ENCODE measurements around the gene RAB42. TPM values are rescaled to one million over a fixed set of nuclear protein-coding genes. Genes with fewer than 3 reads are reported as not detected.

RAB42 gene
- total RNA-seq (10 to 100 TPM in 3 of 7 donors, 1 to 10 TPM in 4; 3.1 to 18.9 (median 9.1) TPM), polyA plus RNA-seq (1 to 10 TPM; 1.9 to 9.0 (median 8.0) TPM)
- long read RNA-seq, donor 1, transcript RAB42-202 (2 exons, 857 nt), result major isoform, 5 of 5 reads
- long read RNA-seq, donor 1, partial matches to known transcripts, result 0 of 5 reads
- long read RNA-seq, donor 1, other reads (novel, unspliced or antisense), result 0 of 5 reads
- long read RNA-seq, donor 2, partial matches to known transcripts, result 0 of 2 reads
- long read RNA-seq, donor 2, other reads (novel, unspliced or antisense), result 0 of 2 reads

GRCh38 chr1:28591708-28592320, at the start of gene RAB42:
Gene RAB42, plus strand, starts transcription at chr1:28592265. Its CDS starts 247 bp downstream, at chr1:28592512.
- Histone ChIP-seq H3K27ac (peak within 1 kb of the TSS in 3 of 8 donors; percentile 18 to 34 (median 31)), H3K4me3 (peak within 1 kb of the TSS; percentile 14 to 76 (median 42)), H3K36me3 (no peaks in the 10 kb centered on the region), H3K27me3 (replicated peaks in 1 of 7) (peaks cover 0 to 15% (median 0%) of the 10 kb centered on the region in 7 donors), H3K4me1 (peaks cover 0 to 32% (median 12%) of the 10 kb centered on the region in 6 donors), H3K9me3 (no peaks in the 10 kb centered on the region)
- TF ChIP-seq POLR2AphosphoS5 (IDR thresholded peaks at IDR 0.05) (no peak), POLR2A (IDR thresholded peaks at IDR 0.05) (no peak), CTCF (IDR thresholded peaks at IDR 0.05 in 8 of 11, conservative IDR thresholded peaks at IDR 0.05 in 3 of 11) (no peak)
- intact Hi-C loops (cut with DNase I; ENCODE audit: low total_unique reads), result no loop called here
- no peak for DNase-seq
- 16 to 30% (median 22%) methylated on average over 9 to 13 of the region's 13 CpGs for WGBS, 5 donors

- H3K4me3 ChIP-seq, result no peak overlapping the region
- no peaks in the 10 kb centered on the region for H3K4me1 ChIP-seq
- H3K36me3 ChIP-seq, result no peaks in the 10 kb centered on the region
- no peak for DNase-seq
- no peaks in the 10 kb centered on the region for H3K27me3 ChIP-seq (replicated peaks in 1 of 7)
- WGBS, 5 donors, result 89 to 97% (median 93%) methylated on average over 4 of the region's 4 CpGs
- intact Hi-C loops (cut with DNase I; ENCODE audit: low total_unique reads), result no loop called here
- H3K9me3 ChIP-seq, result no peaks in the 10 kb centered on the region
- TF ChIP-seq POLR2A (IDR thresholded peaks at IDR 0.05), result no peak
- no peak for TF ChIP-seq POLR2AphosphoS5 (IDR thresholded peaks at IDR 0.05)
- TF ChIP-seq CTCF (IDR thresholded peaks at IDR 0.05 in 8 of 11, conservative IDR thresholded peaks at IDR 0.05 in 3 of 11), result no peak
- H3K27ac ChIP-seq, result no peak overlapping the region
Measured at GRCh38 chr1:28545246-28545628, 46.8 kb upstream of the RAB42 start.

GRCh38 chr1:28548318-28548717, 43.7 kb upstream of the RAB42 start:
- H3K4me3 ChIP-seq, result no peak overlapping the region

More at GRCh38 chr1:28548318-28548717, 43.7 kb upstream of the RAB42 start:
- no peaks in the 10 kb centered on the region for H3K36me3 ChIP-seq
- no peak for TF ChIP-seq POLR2A (IDR thresholded peaks at IDR 0.05)
- no peak for TF ChIP-seq POLR2AphosphoS5 (IDR thresholded peaks at IDR 0.05)
- TF ChIP-seq CTCF (IDR thresholded peaks at IDR 0.05 in 8 of 11, conservative IDR thresholded peaks at IDR 0.05 in 3 of 11), result no peak
- H3K4me1 ChIP-seq, result peaks cover 0 to 15% (median 7%) of the 10 kb centered on the region in 6 donors
- H3K27ac ChIP-seq, result no peak overlapping the region
- H3K9me3 ChIP-seq, result no peaks in the 10 kb centered on the region
- H3K27me3 ChIP-seq (replicated peaks in 1 of 7), result no peaks in the 10 kb centered on the region
- intact Hi-C loops (cut with DNase I; ENCODE audit: low total_unique reads), result no loop called here
- DNase-seq, result no peak
- 81 to 94% (median 90%) methylated on average over 3 of the region's 3 CpGs for WGBS, 5 donors

All from spleen (tissue), 13 donors.